Breast epithelium (tissue), 3 donors: ENCODE results near the gene F11.

Source experiments
- POLR2A ChIP-seq: fragments of 450-650 bp; IDR thresholded peaks from one replicate; pipeline ENCODE4 v1.6.1; 2016; ENCODE audit warnings: antibody characterized with exemption, mild to moderate bottlenecking, moderate library complexity
- TF ChIP-seq, protein P1 (sequence below), 3 donors: fragments of 450-650 bp; IDR thresholded peaks; one replicate each; pipeline ENCODE4 v1.5.1; 2016 to 2017; ENCODE audit warnings: antibody characterized with exemption in 3 of 3, mild to moderate bottlenecking in 3 of 3, moderate library complexity in 3 of 3

DNA sequence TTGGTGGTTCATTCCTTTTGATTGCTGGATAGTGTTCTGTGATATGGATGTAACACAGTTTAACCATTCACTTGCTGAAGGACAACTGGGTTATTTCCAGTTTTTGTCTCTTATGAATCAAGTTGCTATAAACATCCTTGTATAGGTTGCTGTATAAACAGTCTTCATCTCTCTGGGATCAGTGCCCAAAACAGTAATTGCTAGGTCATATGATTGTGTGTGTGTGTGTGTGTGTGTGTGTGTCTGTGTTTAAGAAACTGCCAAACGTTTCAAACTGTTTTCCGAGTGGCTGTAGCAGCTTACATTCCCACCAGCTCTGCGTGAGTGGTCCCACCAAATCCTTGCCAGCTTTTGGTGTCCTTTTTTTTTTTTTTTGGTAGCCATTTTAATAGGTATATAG is 60.4 kb downstream of the F11 start:
- TF ChIP-seq, protein P1, sequence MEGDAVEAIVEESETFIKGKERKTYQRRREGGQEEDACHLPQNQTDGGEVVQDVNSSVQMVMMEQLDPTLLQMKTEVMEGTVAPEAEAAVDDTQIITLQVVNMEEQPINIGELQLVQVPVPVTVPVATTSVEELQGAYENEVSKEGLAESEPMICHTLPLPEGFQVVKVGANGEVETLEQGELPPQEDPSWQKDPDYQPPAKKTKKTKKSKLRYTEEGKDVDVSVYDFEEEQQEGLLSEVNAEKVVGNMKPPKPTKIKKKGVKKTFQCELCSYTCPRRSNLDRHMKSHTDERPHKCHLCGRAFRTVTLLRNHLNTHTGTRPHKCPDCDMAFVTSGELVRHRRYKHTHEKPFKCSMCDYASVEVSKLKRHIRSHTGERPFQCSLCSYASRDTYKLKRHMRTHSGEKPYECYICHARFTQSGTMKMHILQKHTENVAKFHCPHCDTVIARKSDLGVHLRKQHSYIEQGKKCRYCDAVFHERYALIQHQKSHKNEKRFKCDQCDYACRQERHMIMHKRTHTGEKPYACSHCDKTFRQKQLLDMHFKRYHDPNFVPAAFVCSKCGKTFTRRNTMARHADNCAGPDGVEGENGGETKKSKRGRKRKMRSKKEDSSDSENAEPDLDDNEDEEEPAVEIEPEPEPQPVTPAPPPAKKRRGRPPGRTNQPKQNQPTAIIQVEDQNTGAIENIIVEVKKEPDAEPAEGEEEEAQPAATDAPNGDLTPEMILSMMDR (IDR thresholded peaks at IDR 0.05) = no peak
- no peak for TF ChIP-seq POLR2A
